Dendritic cell treated with granulocyte-macrophage colony-stimulating factor and Interleukin-4, amounts not matched to agents 40 ng/mL and 50 ng/mL, for 4 days (primary cell): Measurements from ENCODE around the gene TRAPPC3.
A peak's percentile ranks its signal among the peaks of the same experiment; 100 is the strongest.

Source experiments
- H3K27ac Mint-ChIP-seq: one replicate; pipeline ENCODE4 v1.8.0; 2022; ENCODE audit warnings: mild to moderate bottlenecking, mixed read lengths
- H3K27me3 Mint-ChIP-seq: one replicate; pipeline ENCODE4 v1.8.0; 2022; ENCODE audit warnings: mild to moderate bottlenecking, mixed read lengths
- H3K36me3 Mint-ChIP-seq: one replicate; pipeline ENCODE4 v1.8.0; 2022; ENCODE audit warnings: low read depth, mixed read lengths
- H3K4me1 Mint-ChIP-seq: one replicate; pipeline ENCODE4 v1.8.0; 2022; ENCODE audit warnings: low read depth, mixed read lengths
- H3K4me3 Mint-ChIP-seq: one replicate; pipeline ENCODE4 v1.8.0; 2022; ENCODE audit warnings: mild to moderate bottlenecking, moderate library complexity, mixed read lengths
- H3K9me3 Mint-ChIP-seq: one replicate; pipeline ENCODE4 v1.8.0; 2022; ENCODE audit warnings: mixed read lengths
- intact Hi-C: fragments of 100-400 bp; cut with micrococcal nuclease; formaldehyde crosslinking; loops from one replicate; pipeline ENCODE4 v1.15.0; 2022

Gene TRAPPC3

GRCh38 chr1:36174713-36175112 is 25.4 kb upstream of the TRAPPC3 start:
- intact Hi-C loops = no loop called here

GRCh38 chr1:36172983-36173382 is 23.7 kb upstream of the TRAPPC3 start:
- peaks cover 25% of the 10 kb centered on the region for H3K4me1 Mint-ChIP-seq
- no peak overlapping the region for H3K4me3 Mint-ChIP-seq
- no peak overlapping the region for H3K27ac Mint-ChIP-seq
- intact Hi-C loops = no loop called here
- no peaks in the 10 kb centered on the region for H3K27me3 Mint-ChIP-seq
- H3K36me3 Mint-ChIP-seq = peaks cover 97% of the 10 kb centered on the region
- H3K9me3 Mint-ChIP-seq = no peaks in the 10 kb centered on the region

More at GRCh38 chr1:36174713-36175112, 25.4 kb upstream of the TRAPPC3 start:
- Mint-ChIP-seq H3K4me1 (peaks cover 16% of the 10 kb centered on the region), H3K9me3 (no peaks in the 10 kb centered on the region), H3K4me3 (no peak overlapping the region), H3K27me3 (no peaks in the 10 kb centered on the region), H3K36me3 (peaks cover 100% of the 10 kb centered on the region), H3K27ac (no peak overlapping the region)

GRCh38 chr1:36172017-36172747 is 22.9 kb upstream of the TRAPPC3 start:
- intact Hi-C loops = no loop called here
- Mint-ChIP-seq H3K4me3 (no peak overlapping the region), H3K27me3 (no peaks in the 10 kb centered on the region), H3K36me3 (peaks cover 97% of the 10 kb centered on the region), H3K27ac (no peak overlapping the region), H3K9me3 (no peaks in the 10 kb centered on the region), H3K4me1 (peaks cover 33% of the 10 kb centered on the region)

GRCh38 chr1:36170643-36171412 is 21.5 kb upstream of the TRAPPC3 start:
- H3K36me3 Mint-ChIP-seq = peaks cover 97% of the 10 kb centered on the region
- no peaks in the 10 kb centered on the region for H3K27me3 Mint-ChIP-seq
- intact Hi-C loops = no loop called here
- peaks cover 42% of the 10 kb centered on the region for H3K4me1 Mint-ChIP-seq
- H3K4me3 Mint-ChIP-seq = no peak overlapping the region
- no peaks in the 10 kb centered on the region for H3K9me3 Mint-ChIP-seq
- H3K27ac Mint-ChIP-seq = no peak overlapping the region

GRCh38 chr1:36168514-36168913 is 19.2 kb upstream of the TRAPPC3 start:
- Mint-ChIP-seq H3K9me3 (peaks cover 8% of the 10 kb centered on the region), H3K27me3 (no peaks in the 10 kb centered on the region), H3K27ac (peak overlapping the region; percentile 19), H3K36me3 (peaks cover 85% of the 10 kb centered on the region), H3K4me1 (peaks cover 47% of the 10 kb centered on the region), H3K4me3 (no peak overlapping the region)
- intact Hi-C loops = no loop called here

GRCh38 chr1:36166938-36167905 is 17.9 kb upstream of the TRAPPC3 start:
- no peak overlapping the region for H3K4me3 Mint-ChIP-seq
- peak overlapping the region; percentile 19 for H3K27ac Mint-ChIP-seq
- no peaks in the 10 kb centered on the region for H3K27me3 Mint-ChIP-seq
- intact Hi-C loops = no loop called here
- peaks cover 57% of the 10 kb centered on the region for H3K4me1 Mint-ChIP-seq
- peaks cover 73% of the 10 kb centered on the region for H3K36me3 Mint-ChIP-seq
- peaks cover 8% of the 10 kb centered on the region for H3K9me3 Mint-ChIP-seq

GRCh38 chr1:36166136-36166535 is 16.9 kb upstream of the TRAPPC3 start:
- Mint-ChIP-seq H3K27me3 (no peaks in the 10 kb centered on the region), H3K36me3 (peaks cover 73% of the 10 kb centered on the region), H3K4me1 (peaks cover 68% of the 10 kb centered on the region), H3K27ac (peak overlapping the region; percentile 9), H3K4me3 (no peak overlapping the region), H3K9me3 (peaks cover 8% of the 10 kb centered on the region)
- intact Hi-C loops = no loop called here

- peaks cover 78% of the 10 kb centered on the region for H3K4me1 Mint-ChIP-seq
- no peaks in the 10 kb centered on the region for H3K27me3 Mint-ChIP-seq
- H3K36me3 Mint-ChIP-seq = peaks cover 67% of the 10 kb centered on the region
- intact Hi-C loops = no loop called here
- peaks cover 8% of the 10 kb centered on the region for H3K9me3 Mint-ChIP-seq
- no peak overlapping the region for H3K27ac Mint-ChIP-seq
- no peak overlapping the region for H3K4me3 Mint-ChIP-seq
Observed at GRCh38 chr1:36165145-36165544, 15.9 kb upstream of the TRAPPC3 start.

GRCh38 chr1:36164361-36164760 is 15.1 kb upstream of the TRAPPC3 start:
- H3K36me3 Mint-ChIP-seq = peaks cover 67% of the 10 kb centered on the region
- H3K27ac Mint-ChIP-seq = peak overlapping the region; percentile 79
- no peaks in the 10 kb centered on the region for H3K27me3 Mint-ChIP-seq
- H3K4me3 Mint-ChIP-seq = no peak overlapping the region
- H3K9me3 Mint-ChIP-seq = peaks cover 8% of the 10 kb centered on the region
- intact Hi-C loops = no loop called here
- H3K4me1 Mint-ChIP-seq = peaks cover 86% of the 10 kb centered on the region

GRCh38 chr1:36163426-36163825 is 14.1 kb upstream of the TRAPPC3 start:
- Mint-ChIP-seq H3K27me3 (no peaks in the 10 kb centered on the region), H3K36me3 (peaks cover 67% of the 10 kb centered on the region), H3K9me3 (peaks cover 8% of the 10 kb centered on the region), H3K4me1 (peaks cover 88% of the 10 kb centered on the region), H3K4me3 (no peak overlapping the region), H3K27ac (no peak overlapping the region)
- intact Hi-C loops = no loop called here

- H3K36me3 Mint-ChIP-seq = peaks cover 67% of the 10 kb centered on the region
- intact Hi-C loops = no loop called here
- peak overlapping the region; percentile 89 for H3K27ac Mint-ChIP-seq
- no peak overlapping the region for H3K4me3 Mint-ChIP-seq
- H3K9me3 Mint-ChIP-seq = peaks cover 8% of the 10 kb centered on the region
- H3K27me3 Mint-ChIP-seq = no peaks in the 10 kb centered on the region
- peaks cover 88% of the 10 kb centered on the region for H3K4me1 Mint-ChIP-seq
Observed at GRCh38 chr1:36162680-36163239, 13.5 kb upstream of the TRAPPC3 start.

GRCh38 chr1:36161641-36162531 is 12.6 kb upstream of the TRAPPC3 start:
- H3K4me3 Mint-ChIP-seq = peak overlapping the region; percentile 75
- peak overlapping the region; percentile 89 for H3K27ac Mint-ChIP-seq
- peaks cover 85% of the 10 kb centered on the region for H3K4me1 Mint-ChIP-seq
- no peaks in the 10 kb centered on the region for H3K27me3 Mint-ChIP-seq
- intact Hi-C loops = no loop called here
- peaks cover 67% of the 10 kb centered on the region for H3K36me3 Mint-ChIP-seq
- peaks cover 8% of the 10 kb centered on the region for H3K9me3 Mint-ChIP-seq
